Measurements from ENCODE around the gene SYNE3. TPM values are rescaled to one million over a fixed set of nuclear protein-coding genes. Genes with fewer than 3 reads are reported as not detected.

Gene SYNE3
- total and polyA plus RNA-seq, 2 of the 8 experiments (the other 6 are each of a cell fraction or from before 2014, with no cell fraction given) = under 0.01 TPM; not detected in 1

GRCh38 chr14:95515596-95516552, 576 bp downstream of the SYNE3 start:
- no peak overlapping the region for H2BK5ac ChIP-seq (ENCODE audit: low read depth, low read length)
- H3K23me2 ChIP-seq (ENCODE audit: low read depth, low read length) = peaks cover 12% of the 10 kb centered on the region
- no peak overlapping the region for H2BK12ac ChIP-seq (ENCODE audit: low read depth, low read length)
- DNase-seq (ENCODE audit: low read depth in 1 of 2, low spot score in 2 of 2) (peak in 1 of 2 experiments; percentile 73), FAIRE-seq (no peak)
- no peaks in the 10 kb centered on the region for H3K79me1 ChIP-seq (ENCODE audit: low read depth, low read length)
- peaks cover 0 to 22% (median 8%) of the 10 kb centered on the region in 4 experiments; a peak in 5 of 7 replicates for H3K4me1 ChIP-seq (replicated peaks in 1 of 4; ENCODE audit: control insufficient read depth in 3 of 4, insufficient read depth in 4 of 4, low read length in 3 of 4)
- H3K9ac ChIP-seq (replicated peaks in 1 of 4; ENCODE audit: extremely low read depth in 1 of 4, low read depth in 3 of 4, low read length in 3 of 4) = no peak overlapping the region
- no peak overlapping the region for H4K8ac ChIP-seq (ENCODE audit: extremely low read depth, insufficient read depth, low read length)
- CTCF ChIA-PET (ENCODE audit: partially characterized antibody) = interaction anchor here (1.0 to 6.4 kb wide), 10 partner anchors 8 to 84 kb away, joined by 3 to 32 read pairs (median 4); partner anchors contain the start of gene GLRX5
- H4K91ac ChIP-seq (replicated peaks; ENCODE audit: insufficient read length, low read length) = no peak overlapping the region
- H3K23ac ChIP-seq (ENCODE audit: insufficient read length) = no peak overlapping the region
- no peak overlapping the region for H2AFZ ChIP-seq (ENCODE audit: low read length)
- 10% methylated on average over 29 of the region's 50 CpGs; no CpG with 5 or more reads in 1 of the 2 experiments for WGBS, 2 experiments (ENCODE audit: extremely low coverage in 1 of 2, insufficient coverage in 1 of 2, insufficient read length in 1 of 2, insufficient replicate concordance in 2 of 2, low coverage in 1 of 2, low lambda C conversion rate in 2 of 2, missing lambda C conversion rate in 1 of 2)
- no peak overlapping the region for H2BK20ac ChIP-seq (ENCODE audit: low read length)
- H3K79me2 ChIP-seq (ENCODE audit: control insufficient read depth in 1 of 2, insufficient read depth in 2 of 2, low read length in 2 of 2) = no peaks in the 10 kb centered on the region
- peaks cover 4 to 33% (median 27%) of the 10 kb centered on the region in 4 experiments for H3K27me3 ChIP-seq (replicated peaks in 1 of 4; ENCODE audit: control insufficient read depth in 3 of 4, extremely low read depth in 1 of 4, insufficient read depth in 3 of 4, low read length in 3 of 4)
- no peaks in the 10 kb centered on the region for H3K9me3 ChIP-seq (ENCODE audit: insufficient read depth in 2 of 2, low read depth in 1 of 2, low read length in 1 of 2)
- H2AK5ac ChIP-seq (ENCODE audit: low read depth, low read length) = no peak overlapping the region
- no peak overlapping the region for H2BK15ac ChIP-seq (ENCODE audit: low read length)
- POLR2A ChIA-PET (ENCODE audit: partially characterized antibody) = interaction anchor here (1.4 kb wide), 1 partner anchor 19 kb away, joined by 5 read pairs; the partner anchor contains the start of gene GLRX5
- H3K56ac ChIP-seq (replicated peaks; ENCODE audit: insufficient read length, low read depth, low read length) = no peak overlapping the region
- H3K4me2 ChIP-seq (ENCODE audit: insufficient read depth in 1 of 2, low read depth in 2 of 2, low read length in 2 of 2) = peak overlapping the region; percentile 69 to 89
- H3K4me3 ChIP-seq (ENCODE audit: extremely low read depth in 1 of 4, insufficient read depth in 2 of 4, low read depth in 3 of 4, low read length in 4 of 4) = peak overlapping the region; percentile 31 to 66 (median 40)
- no peak overlapping the region for H4K5ac ChIP-seq (ENCODE audit: insufficient read length, low read depth, low read length)
- peaks cover 0 to 4% of the 10 kb centered on the region in 2 experiments for H4K20me1 ChIP-seq (replicated peaks in 1 of 2; ENCODE audit: control insufficient read depth in 1 of 2, insufficient read depth in 2 of 2, low read length in 2 of 2)
- H3K14ac ChIP-seq (ENCODE audit: insufficient read length) = no peak overlapping the region
- H3K36me3 ChIP-seq (ENCODE audit: control insufficient read depth in 2 of 4, insufficient read depth in 4 of 4, low read length in 3 of 4) = no peaks in the 10 kb centered on the region
- H2BK120ac ChIP-seq (replicated peaks; ENCODE audit: low read depth, low read length) = no peak overlapping the region
- H3K4ac ChIP-seq (replicated peaks; ENCODE audit: insufficient read length, low read depth, low read length) = no peak overlapping the region
- no peak overlapping the region for H3K27ac ChIP-seq (ENCODE audit: low read depth, low read length)
- H3K18ac ChIP-seq (ENCODE audit: extremely low read depth, low read length) = no peak overlapping the region
- TF ChIP-seq SAP30 (IDR thresholded peaks at IDR 0.05; ENCODE audit: insufficient read depth, insufficient replicate concordance, low read length) (no peak), CTCF (IDR thresholded peaks at IDR 0.05; ENCODE audit: control extremely low read depth in 1 of 3, insufficient read depth in 1 of 3, low read depth in 1 of 3, low read length in 3 of 3) (peak; percentile 11 to 38 (median 12)), ZNF274 (IDR thresholded peaks at IDR 0.05; ENCODE audit: borderline replicate concordance, extremely low read depth, low read length) (no peak), SP2 (IDR thresholded peaks at IDR 0.05; ENCODE audit: low read length) (no peak), JUN (IDR thresholded peaks at IDR 0.05; ENCODE audit: low read depth, low read length) (no peak), POU5F1 (IDR thresholded peaks at IDR 0.05; ENCODE audit: low read depth, low read length) (no peak), RAD21 (IDR thresholded peaks at IDR 0.05 in 1 of 2, conservative IDR thresholded peaks at IDR 0.05 in 1 of 2; ENCODE audit: low read depth in 2 of 2, low read length in 2 of 2) (0 out of 4 replicates have a peak, but pooled peaks have one; percentile 9 to 10)

All from H1 (cell line).